DMS53 treated with DMSO at 0.1 percent for 48 hours (cell line): ENCODE results near the gene JAM3.
A peak's percentile ranks its signal among the peaks of the same experiment; 100 is the strongest.

Experiments
- DNase-seq: peaks from one replicate; lab custom pipeline; 2025; ENCODE audit not compliant: unreplicated experiment; lab: John Stamatoyannopoulos, UW

JAM3 gene

GRCh38 chr11:134142536-134142935 lies 73.7 kb downstream of the JAM3 start:
- no peak for DNase-seq

GRCh38 chr11:134143801-134144200 lies 74.9 kb downstream of the JAM3 start:
- no peak for DNase-seq

GRCh38 chr11:134144744-134145143 lies 75.9 kb downstream of the JAM3 start:
- no peak for DNase-seq

- peak; percentile 87 for DNase-seq
Measured at GRCh38 chr11:134145715-134146114, 76.8 kb downstream of the JAM3 start.

- no peak for DNase-seq
Measured at GRCh38 chr11:134146598-134146997, 77.7 kb downstream of the JAM3 start.

GRCh38 chr11:134149371-134149770 lies 80.5 kb downstream of the JAM3 start:
- no peak for DNase-seq

GRCh38 chr11:134150195-134150903 lies 81.5 kb downstream of the JAM3 start:
- DNase-seq, result no peak

- DNase-seq, result no peak
Measured at GRCh38 chr11:134151083-134151747, 82.3 kb downstream of the JAM3 start.

- DNase-seq, result no peak
Measured at GRCh38 chr11:134152696-134153095, 83.8 kb downstream of the JAM3 start.

- DNase-seq, result no peak
Measured at GRCh38 chr11:134153147-134153905, 84.5 kb downstream of the JAM3 start.

- DNase-seq, result no peak
Measured at GRCh38 chr11:134154441-134154840, 85.6 kb downstream of the JAM3 start.

- DNase-seq, result no peak
Measured at GRCh38 chr11:134155456-134155855, 86.6 kb downstream of the JAM3 start.

- no peak for DNase-seq
Measured at GRCh38 chr11:134155946-134156865, 87.3 kb downstream of the JAM3 start.

GRCh38 chr11:134157451-134157850 lies 88.6 kb downstream of the JAM3 start:
- DNase-seq, result no peak

GRCh38 chr11:134158023-134158422 lies 89.2 kb downstream of the JAM3 start:
- no peak for DNase-seq

GRCh38 chr11:134159652-134160051 lies 90.8 kb downstream of the JAM3 start:
- DNase-seq, result no peak

- DNase-seq, result no peak
Measured at GRCh38 chr11:134164490-134165370, 95.9 kb downstream of the JAM3 start.

- no peak for DNase-seq
Measured at GRCh38 chr11:134170177-134170918, 101.5 kb downstream of the JAM3 start.

- DNase-seq, result no peak
Measured at GRCh38 chr11:134170919-134171281, 102.0 kb downstream of the JAM3 start.
